ENCODE measurements around the gene DPYD. TPM values are rescaled to one million over a fixed set of nuclear protein-coding genes. Genes with fewer than 3 reads are reported as not detected.
A peak's percentile ranks its signal among the peaks of the same experiment; 100 is the strongest.

Gene DPYD
- total RNA-seq, 1 experiment from 2014 or later, result 0.46 TPM

DNA sequence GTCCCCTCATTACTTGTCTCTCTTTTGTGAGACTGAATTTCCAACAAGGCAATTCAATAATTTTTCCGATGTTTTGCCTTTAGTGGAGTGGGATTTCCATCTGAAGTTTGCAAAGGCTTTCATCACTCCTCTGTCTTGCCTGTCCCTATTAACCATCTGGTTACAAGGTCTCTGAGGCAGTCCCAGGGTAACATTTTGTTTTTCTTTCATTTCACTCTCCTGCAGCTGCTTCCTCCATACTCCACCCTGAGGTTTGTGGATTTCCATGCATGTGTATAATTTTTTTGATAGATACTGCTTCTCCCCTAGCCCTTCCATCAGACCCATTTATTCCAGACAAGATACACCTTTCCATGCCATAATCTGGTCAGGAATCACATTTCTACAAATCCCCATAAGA lies 832.4 kb downstream of the DPYD start (continued):
- no peak for TF ChIP-seq HMGA2 (CRISPR knock-in tag; IDR thresholded peaks at IDR 0.05)

- H3K4me3 Mint-ChIP-seq, result no peak overlapping the region
- H3K27me3 Mint-ChIP-seq (ENCODE audit: low read depth), result no peaks in the 10 kb centered on the region
- no peaks in the 10 kb centered on the region for H3K9me3 Mint-ChIP-seq
- CTCF ChIA-PET, result no interaction called here
- no peak for DNase-seq (ENCODE audit: low spot score)
- POLR2A ChIA-PET, result no interaction called here
- no peaks in the 10 kb centered on the region for H3K36me3 Mint-ChIP-seq
- H3K27ac Mint-ChIP-seq, result no peak overlapping the region
- ATAC-seq, result no peak
- no peaks in the 10 kb centered on the region; the same call in 1 of the 2 replicates for H3K4me1 Mint-ChIP-seq
- TF ChIP-seq AFF4 (CRISPR knock-in tag; IDR thresholded peaks at IDR 0.05; ENCODE audit: borderline replicate concordance) (no peak), OVOL2 (CRISPR knock-in tag; IDR thresholded peaks at IDR 0.05; ENCODE audit: borderline replicate concordance) (no peak)
- TF ChIP-seq, protein P1, sequence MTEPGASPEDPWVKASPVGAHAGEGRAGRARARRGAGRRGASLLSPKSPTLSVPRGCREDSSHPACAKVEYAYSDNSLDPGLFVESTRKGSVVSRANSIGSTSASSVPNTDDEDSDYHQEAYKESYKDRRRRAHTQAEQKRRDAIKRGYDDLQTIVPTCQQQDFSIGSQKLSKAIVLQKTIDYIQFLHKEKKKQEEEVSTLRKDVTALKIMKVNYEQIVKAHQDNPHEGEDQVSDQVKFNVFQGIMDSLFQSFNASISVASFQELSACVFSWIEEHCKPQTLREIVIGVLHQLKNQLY (CRISPR knock-in tag; IDR thresholded peaks at IDR 0.05), result no peak
Observed at GRCh38 chr1:97084546-97084945, 836.3 kb downstream of the DPYD start.

DNA sequence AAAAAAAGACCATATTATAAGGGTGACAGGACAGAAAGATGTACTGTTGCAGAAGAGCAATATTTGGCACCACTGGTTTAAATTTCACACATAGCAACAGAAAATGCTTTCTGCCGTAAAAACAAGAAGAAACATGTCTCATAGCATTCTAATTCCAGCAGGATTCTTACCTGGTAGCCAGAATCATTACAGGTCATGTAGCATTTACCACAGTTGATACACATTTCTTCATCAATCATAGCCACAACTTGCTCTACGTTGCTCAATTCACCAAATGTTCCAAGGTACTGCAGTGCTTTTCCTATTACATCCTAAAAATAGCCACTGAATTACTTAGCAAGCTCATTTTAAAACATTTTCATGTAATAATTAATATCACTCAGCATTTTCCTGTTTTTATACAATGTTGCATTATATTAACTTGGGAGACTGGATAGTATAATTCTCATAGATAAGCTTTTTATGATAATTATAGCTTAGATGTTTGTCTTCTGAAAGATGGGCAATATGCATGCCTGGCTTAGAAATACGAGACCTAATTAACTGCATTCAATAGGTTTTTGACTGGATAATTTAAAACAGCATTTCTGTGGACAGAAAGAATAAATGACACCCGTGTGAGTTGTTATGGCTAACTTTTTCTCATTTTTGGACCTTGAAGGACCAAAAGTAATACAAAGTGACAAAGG lies 838.5 kb downstream of the DPYD start:
- ChIA-PET CTCF (no interaction called here), POLR2A (no interaction called here)
- H3K36me3 Mint-ChIP-seq, result no peaks in the 10 kb centered on the region
- TF ChIP-seq ZNF281 (CRISPR knock-in tag; IDR thresholded peaks at IDR 0.05) (no peak), ZNF219 (CRISPR knock-in tag; IDR thresholded peaks at IDR 0.05; ENCODE audit: borderline replicate concordance) (no peak), RORB (CRISPR knock-in tag; IDR thresholded peaks at IDR 0.05) (no peak), NFYB (CRISPR knock-in tag; conservative IDR thresholded peaks at IDR 0.05; ENCODE audit: low read depth) (no peak)
- peaks cover 5% of the 10 kb centered on the region; the same call in 1 of the 2 replicates for H3K4me1 Mint-ChIP-seq
- H3K27me3 Mint-ChIP-seq (ENCODE audit: low read depth), result no peaks in the 10 kb centered on the region
- no peaks in the 10 kb centered on the region for H3K9me3 Mint-ChIP-seq
- no peak overlapping the region for H3K4me3 Mint-ChIP-seq
- H3K27ac Mint-ChIP-seq, result no peak overlapping the region
- ATAC-seq, result no peak
- no peak for DNase-seq (ENCODE audit: low spot score)

DNA sequence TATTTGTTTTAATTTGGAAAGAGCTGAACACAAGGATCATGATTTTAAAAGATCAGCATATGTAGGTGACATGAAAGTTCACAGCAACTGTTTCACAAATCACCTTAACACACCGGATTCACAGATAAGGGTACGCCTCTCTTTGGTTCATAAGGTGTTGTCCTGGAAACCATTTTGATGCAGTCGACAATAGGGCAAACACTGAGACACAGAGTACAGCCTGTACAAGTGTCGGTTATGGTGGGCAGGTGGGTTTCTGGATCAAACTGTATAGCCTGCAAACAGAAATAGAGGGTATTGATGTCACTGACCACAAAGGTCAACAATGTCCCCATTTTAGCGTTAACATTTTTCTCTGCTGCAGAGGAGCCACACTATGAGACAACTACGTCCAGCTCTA lies 842.0 kb downstream of the DPYD start:
- H3K4me1 Mint-ChIP-seq, result peaks cover 5% of the 10 kb centered on the region; the same call in 1 of the 2 replicates
- DNase-seq (ENCODE audit: low spot score), result no peak
- ATAC-seq, result no peak
- H3K36me3 Mint-ChIP-seq, result no peaks in the 10 kb centered on the region
- no peaks in the 10 kb centered on the region for H3K9me3 Mint-ChIP-seq
- peak overlapping the region; percentile 49; the same call in 1 of the 2 replicates for H3K27ac Mint-ChIP-seq
- TF ChIP-seq ZNF317 (CRISPR knock-in tag; IDR thresholded peaks at IDR 0.05; ENCODE audit: borderline replicate concordance, low read depth), result no peak
- TF ChIP-seq OVOL2 (CRISPR knock-in tag; IDR thresholded peaks at IDR 0.05; ENCODE audit: borderline replicate concordance), result no peak
- no peak for TF ChIP-seq AR (CRISPR knock-in tag; IDR thresholded peaks at IDR 0.05)
- TF ChIP-seq ZNF138 (CRISPR knock-in tag; conservative IDR thresholded peaks at IDR 0.05), result no peak
- TF ChIP-seq, protein P2, sequence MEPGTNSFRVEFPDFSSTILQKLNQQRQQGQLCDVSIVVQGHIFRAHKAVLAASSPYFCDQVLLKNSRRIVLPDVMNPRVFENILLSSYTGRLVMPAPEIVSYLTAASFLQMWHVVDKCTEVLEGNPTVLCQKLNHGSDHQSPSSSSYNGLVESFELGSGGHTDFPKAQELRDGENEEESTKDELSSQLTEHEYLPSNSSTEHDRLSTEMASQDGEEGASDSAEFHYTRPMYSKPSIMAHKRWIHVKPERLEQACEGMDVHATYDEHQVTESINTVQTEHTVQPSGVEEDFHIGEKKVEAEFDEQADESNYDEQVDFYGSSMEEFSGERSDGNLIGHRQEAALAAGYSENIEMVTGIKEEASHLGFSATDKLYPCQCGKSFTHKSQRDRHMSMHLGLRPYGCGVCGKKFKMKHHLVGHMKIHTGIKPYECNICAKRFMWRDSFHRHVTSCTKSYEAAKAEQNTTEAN (CRISPR knock-in tag; IDR thresholded peaks at IDR 0.05), result no peak
- TF ChIP-seq NR2C2 (CRISPR knock-in tag; IDR thresholded peaks at IDR 0.05), result no peak
- TF ChIP-seq ZNF671 (CRISPR knock-in tag; IDR thresholded peaks at IDR 0.05), result no peak
- TF ChIP-seq GRHL2 (CRISPR knock-in tag; IDR thresholded peaks at IDR 0.05; ENCODE audit: insufficient replicate concordance, severe bottlenecking), result no peak
- TF ChIP-seq ZNF423 (CRISPR knock-in tag; IDR thresholded peaks at IDR 0.05), result no peak
- TF ChIP-seq MAX (CRISPR knock-in tag; IDR thresholded peaks at IDR 0.05), result no peak
- TF ChIP-seq GTF2I (CRISPR knock-in tag; conservative IDR thresholded peaks at IDR 0.05), result no peak
- TF ChIP-seq ZBTB21 (CRISPR knock-in tag; IDR thresholded peaks at IDR 0.05; ENCODE audit: borderline replicate concordance), result no peak
- H3K4me3 Mint-ChIP-seq, result no peak overlapping the region
- no peaks in the 10 kb centered on the region for H3K27me3 Mint-ChIP-seq (ENCODE audit: low read depth)
- CTCF ChIA-PET, result no interaction called here
- POLR2A ChIA-PET, result no interaction called here

Measured in WTC11 (cell line).